Stimulated activated CD8-positive, alpha-beta memory T cell treated with anti-CD3 and anti-CD28 coated beads, Interleukin-7, amount 100 ng/mL, for 24 hours (primary cell): ENCODE results near the gene TOM1L2.
"Not testable (repeated sequence)": the region's sequence is repeated elsewhere in the genome, so short reads cannot be mapped to it uniquely, and the experiment has no call there.

ENCODE experiments used
- DNase-seq: peaks from one replicate; pipeline ENCODE4 v3.0.0-alpha.2; 2020; ENCODE audit warnings: low read depth

The TOM1L2 gene

DNA sequence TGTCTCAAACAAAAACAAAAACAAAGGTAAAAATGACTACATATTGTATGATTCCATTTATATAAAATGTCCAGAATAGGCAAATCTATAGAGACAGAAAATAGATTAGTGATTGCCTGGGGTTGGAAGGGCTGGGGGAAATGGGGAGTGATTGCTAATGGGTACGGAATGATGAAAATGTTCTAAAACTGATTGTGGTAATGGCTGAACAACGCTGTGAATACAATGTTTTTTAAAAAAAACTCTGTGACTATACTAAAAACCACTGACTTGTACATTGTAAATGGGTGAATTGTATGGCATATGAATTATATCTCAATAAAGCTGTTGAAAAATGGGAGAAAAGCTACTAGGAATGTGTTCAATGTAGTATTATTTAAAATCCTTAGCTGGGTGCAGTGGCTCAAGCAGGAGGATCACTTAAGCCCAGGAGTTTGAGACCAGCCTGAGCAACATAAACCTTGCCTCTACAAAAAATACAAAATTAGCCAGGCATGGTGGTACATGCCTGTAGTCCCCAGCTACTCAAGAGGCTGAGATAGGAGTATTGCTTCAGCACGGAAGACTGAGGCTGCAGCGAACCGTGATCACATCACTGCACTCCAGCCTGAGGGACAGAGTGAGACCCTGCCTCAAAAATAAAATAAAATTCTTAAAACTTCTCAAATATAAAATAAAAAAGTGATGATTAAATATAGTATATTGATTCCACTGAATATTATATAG, 47.9 kb downstream of the TOM1L2 start:
- no peak for DNase-seq

DNA sequence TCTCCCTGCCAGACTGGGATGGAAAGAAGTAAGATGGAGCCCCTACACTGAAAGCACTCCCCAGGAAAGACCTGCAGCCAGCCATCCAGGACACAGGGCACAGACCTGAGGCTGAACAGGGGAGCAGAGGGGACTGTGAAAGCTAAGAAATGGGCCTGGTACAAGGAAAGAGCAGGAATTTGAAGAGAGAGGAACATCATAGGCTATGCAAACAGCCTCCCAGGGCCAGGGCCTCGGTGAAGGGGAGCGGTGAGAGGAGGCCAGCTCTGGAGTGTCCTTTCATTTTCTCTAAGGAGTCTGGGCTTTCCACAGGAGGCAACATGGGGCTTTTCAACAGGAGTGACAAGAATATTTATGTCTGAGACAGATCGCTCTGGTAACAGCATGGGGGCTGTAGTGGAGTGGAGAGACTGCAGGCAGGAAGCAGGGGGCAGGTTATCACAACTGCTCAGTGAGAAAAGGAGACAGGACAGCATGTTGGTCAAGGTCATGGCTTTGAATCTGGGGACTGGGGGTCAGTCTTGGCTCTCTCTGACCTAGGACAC, 50.1 kb downstream of the TOM1L2 start:
- no peak for DNase-seq

DNA sequence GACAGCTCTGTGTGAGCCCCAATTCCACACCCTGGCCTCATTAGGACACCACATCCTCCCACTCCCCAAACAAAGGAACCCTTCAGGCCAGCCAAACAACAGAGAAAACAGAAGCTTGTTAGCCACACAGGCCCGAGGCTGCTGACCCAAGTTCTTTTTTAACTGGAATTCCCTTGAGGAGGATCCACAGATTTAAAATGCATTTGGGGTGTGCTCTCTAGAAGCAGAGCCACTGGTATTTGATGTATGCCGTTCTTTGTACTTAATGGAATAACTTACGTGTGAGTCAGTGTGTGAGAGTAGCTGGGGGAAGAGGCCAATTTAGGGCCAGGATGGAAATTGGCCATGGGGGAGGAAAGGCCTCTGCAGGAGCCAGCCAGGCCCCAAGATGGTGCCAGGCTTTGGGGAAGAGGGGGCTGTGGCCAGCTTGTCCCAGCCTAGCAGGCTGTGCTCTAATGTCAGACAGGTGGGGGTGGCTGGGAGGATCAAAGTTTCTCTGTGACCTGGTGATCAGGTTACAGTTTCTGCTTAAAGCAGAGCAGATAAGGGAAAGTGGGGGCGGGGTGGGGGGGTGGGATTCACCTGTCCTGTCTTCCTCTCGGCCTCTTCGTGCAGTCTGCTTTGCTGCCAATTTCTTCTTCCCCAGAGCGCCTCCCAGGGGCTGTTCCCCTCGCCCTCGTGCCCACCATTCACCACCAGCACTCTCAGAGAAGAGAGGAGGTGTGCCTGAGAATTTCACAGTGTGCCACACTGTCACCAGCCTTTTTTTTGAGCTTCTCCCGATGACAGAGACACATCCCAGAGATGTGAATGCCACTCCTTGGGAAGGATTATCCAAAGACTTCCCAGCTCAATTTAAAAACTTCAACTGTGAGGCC, 50.8 kb downstream of the TOM1L2 start:
- DNase-seq: no peak

DNA sequence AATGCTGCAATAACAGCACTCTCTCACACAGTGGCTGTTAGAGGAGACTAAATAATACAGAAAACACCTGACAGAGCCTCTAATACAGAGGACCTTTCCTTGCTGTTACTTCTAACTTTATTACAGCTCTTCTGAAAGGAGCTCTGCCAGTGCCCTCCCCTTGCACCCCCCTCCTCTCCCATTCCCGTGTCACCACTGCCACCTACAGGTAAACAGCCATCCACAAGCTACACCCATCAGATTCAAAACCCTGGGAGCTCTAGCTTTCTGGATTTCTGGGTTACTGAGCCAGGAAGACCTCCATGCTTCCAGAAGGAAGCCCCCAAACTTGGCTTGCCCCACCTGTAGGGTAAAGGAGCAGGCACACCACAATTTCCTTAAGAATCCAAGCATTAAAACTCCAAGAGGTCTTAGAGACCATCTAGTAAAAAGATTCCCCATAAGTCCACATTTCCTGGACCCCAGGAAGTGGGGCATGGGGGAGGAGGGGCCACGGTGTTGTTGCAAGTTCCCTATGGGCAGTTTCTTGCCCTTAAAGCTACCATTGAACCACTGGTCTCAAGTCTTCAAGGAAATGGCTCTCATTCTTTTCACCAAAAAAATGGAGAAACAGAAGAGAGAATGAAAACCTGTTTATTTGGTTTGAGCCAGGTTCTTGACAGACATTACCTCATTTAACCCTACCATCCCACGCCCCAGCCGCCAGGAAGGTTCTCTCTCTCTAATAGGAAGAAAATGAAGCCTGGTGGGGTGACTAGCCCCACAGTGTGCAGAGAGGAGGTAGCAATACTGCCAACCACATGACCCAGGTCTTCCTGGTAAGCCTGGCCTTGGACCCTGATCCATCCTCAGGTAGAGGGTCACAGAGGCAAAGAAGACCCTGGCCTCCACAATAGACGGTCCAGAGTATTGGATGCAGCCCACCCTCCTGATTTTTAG, 52.8 kb downstream of the TOM1L2 start:
- DNase-seq: peak; percentile 22

- no peak for DNase-seq
These were observed 54.8 kb downstream of the TOM1L2 start for GRCh38 chr17:17917394-17917793.

GRCh38 chr17:17915183-17915582, 57.0 kb downstream of the TOM1L2 start:
- DNase-seq: no peak

DNA sequence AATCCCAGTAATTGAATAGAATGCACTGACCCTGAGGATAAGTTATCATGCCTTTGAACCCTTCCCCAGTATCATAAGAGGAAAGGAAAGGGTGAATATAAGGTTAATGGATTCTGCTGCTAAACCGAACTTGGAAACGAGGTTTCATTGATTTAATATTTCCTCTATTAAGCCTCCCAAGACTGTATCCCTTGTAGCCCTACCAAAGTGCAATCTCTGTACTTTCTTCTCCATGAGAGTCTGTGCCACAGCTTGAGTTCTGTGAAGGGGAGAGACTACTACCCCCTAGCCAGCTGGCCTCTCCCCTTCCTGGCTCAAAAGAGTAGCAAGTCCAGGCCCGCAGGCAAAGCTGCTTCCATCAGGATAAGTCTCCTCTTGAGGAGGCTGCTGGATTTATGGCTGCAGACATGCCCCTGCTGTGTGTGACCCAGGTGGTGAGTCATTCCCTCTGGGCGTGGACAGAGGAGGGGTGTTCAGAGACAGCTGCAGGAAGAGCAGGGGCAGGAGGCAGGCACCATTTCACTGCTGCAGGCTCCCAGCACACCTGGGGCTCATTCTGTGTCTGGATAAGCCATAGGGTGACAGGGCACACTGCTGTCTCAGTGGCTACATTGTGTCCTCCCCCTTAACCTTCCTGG, 58.4 kb downstream of the TOM1L2 start:
- DNase-seq: no peak

- DNase-seq: not testable (repeated sequence)
These were observed 59.9 kb downstream of the TOM1L2 start for GRCh38 chr17:17912336-17912735.

GRCh38 chr17:17911001-17911613, 61.1 kb downstream of the TOM1L2 start:
- no peak for DNase-seq

GRCh38 chr17:17910060-17910459, 62.1 kb downstream of the TOM1L2 start:
- no peak for DNase-seq

GRCh38 chr17:17909078-17909477, 63.1 kb downstream of the TOM1L2 start:
- DNase-seq: no peak

DNA sequence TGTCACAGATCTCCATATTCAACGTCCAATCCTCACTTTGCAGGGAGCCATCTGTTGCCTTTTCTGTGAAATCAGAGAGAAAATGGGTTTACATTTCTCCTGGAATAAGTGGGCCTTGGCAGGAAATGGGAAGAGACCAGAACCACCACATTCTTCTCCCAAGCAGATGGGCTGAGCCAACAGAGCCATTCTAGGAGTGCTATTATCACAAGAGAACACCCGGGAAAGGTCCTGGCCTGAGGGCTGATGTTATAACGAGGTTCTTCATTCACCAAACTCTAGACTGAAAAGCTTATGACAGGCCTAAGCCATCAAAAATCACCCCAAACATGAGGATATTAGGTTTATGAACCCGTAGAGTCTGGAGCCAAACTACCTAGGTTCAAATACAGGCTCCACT, 64.7 kb downstream of the TOM1L2 start:
- DNase-seq: no peak

DNA sequence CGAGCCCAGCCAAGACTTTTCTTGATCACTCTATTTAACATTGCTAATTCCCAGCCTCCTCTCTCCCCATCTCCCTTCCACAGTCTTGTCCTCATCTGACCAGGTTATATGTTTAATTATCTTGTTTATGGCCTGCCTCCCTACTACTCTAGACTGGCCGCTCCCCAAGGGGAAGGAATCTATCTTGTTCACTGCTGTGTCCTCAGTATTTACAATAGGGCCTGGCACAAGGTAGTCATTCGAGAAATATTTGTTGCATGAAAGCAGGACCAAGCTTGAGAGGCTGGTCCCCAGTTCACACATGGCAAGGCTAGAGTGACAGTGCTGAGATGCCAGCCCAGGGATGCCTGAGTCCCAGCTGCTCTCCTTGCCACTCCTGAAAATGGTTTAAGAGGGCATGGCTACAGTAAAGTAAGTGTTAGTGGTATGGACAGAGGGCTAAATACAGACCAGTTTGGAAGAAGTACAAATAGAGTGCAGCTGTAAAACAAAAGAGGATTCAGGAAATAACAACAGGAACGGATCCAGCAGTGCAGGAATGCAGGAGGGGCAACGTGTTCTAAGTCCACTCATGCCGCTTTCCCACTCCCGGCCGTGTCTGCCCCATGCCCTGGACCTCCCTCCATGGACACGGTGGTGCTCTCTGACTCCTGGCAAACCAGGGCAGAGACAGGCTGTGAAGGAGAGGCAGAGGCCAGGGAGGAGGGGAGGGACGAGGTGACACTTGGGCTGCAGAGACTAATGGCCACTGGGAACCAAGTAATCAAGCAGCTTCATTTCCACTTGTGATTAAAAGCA, 65.6 kb downstream of the TOM1L2 start:
- no peak for DNase-seq

DNA sequence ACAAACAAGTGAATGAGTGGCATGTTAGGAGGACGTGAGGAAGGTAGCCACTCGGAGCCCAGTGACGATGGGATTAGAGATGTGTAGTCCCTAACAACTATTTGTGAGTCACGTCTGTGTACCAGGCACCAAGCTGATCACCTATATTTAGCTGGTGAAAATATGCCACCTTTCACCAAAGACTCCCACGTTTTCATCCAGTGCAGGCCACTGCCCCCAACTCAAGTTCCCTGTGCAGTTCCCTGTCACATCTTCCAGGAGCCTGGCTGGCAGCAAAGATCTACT, 67.2 kb downstream of the TOM1L2 start:
- DNase-seq: no peak

- no peak for DNase-seq
These were observed 67.8 kb downstream of the TOM1L2 start for GRCh38 chr17:17904166-17905035.

GRCh38 chr17:17902877-17903276, 69.3 kb downstream of the TOM1L2 start:
- DNase-seq: no peak

DNA sequence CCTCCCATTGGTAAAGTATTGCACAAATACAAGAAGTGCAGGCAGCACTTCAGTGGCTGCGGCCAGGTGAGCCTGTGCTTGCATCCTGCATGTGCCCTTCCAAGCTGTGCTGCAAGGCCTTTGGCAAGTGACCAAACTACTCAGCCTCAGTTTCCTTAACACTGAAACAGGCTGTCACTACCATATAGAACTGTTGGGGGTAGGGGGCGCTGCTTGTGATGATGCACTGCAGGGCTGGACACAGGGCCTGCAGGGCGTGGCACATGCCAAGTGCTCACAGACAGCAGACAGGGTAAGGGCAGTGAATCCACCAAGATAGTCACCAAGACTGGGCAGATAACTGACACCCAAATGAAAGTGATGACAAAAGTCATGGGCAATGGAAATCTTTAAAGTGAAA, 69.8 kb downstream of the TOM1L2 start:
- no peak for DNase-seq

DNA sequence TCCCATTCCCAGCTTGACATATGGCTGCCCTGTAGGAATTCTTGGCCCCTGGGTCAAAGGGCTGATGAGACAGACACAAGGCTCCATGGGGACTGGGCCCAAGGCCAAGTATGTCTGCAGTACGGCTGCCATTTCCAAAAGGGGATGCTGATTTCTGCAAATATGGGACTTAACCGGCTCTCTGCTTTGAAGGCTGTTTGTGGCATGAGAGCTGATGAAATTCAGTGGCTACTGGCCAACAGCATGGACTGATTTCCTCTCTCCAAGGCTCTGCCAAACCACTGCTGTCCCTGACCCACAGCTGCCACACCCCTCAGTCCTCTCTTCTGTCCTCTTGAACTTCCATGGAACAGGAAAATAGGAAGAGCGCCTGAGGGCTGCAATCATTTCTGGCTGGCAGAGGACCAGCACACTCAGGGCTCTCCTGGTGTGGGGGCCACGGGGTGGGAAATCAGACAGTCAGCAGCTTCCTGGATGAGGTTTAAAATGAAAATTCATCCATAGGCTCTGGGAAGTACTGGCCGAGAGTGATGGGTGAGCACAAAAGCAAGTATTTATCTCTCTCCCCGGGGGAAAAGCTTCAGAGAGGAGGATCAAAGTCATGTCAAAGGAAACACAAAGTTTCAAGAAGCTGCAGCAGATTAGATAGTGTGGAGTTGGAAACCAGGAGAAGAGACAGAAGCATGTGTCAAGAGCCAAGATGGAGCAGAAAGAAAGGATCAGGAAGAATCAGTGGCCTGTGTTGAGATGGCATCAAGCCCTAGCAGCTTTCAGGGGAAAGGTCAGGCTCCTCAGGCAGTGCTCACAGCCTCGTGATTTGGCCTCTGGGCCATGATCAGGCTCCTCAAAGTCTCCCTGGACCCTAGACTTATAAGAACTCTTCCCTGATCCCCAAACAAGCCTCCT, 71.3 kb downstream of the TOM1L2 start:
- DNase-seq: no peak
